ENCODE results near the gene NPR3.

The NPR3 gene

DNA sequence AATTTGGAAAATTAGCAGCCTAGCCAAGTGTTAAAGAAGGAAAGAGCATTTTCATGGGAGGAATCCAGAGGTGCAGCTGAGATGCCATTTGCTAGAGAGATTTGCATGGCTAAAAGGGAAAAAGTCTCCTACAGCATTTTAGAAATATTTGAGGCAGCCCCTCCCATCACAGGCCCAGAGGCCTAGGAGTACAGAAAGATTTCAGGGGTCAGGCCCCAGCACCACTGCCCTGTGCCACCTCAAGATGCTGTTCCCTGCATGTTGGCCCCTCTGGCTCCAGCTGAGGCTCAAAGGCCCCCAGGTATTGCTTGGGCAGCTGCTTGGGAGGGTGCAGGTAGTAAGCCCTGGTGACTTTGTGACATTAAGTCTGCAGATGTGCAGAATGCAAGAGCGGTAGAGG is 26.9 kb upstream of the NPR3 start:
- H3K27ac ChIP-seq (ENCODE audit: low read depth, low read length, poor library complexity, severe bottlenecking) = no peak overlapping the region
- no peaks in the 10 kb centered on the region for H3K36me3 ChIP-seq (ENCODE audit: insufficient read depth, low read length)
- no peaks in the 10 kb centered on the region for H3K9me2 ChIP-seq (ENCODE audit: low read depth, low read length)
- no peak overlapping the region for H2AFZ ChIP-seq (ENCODE audit: low read length)
- TF ChIP-seq EZH2 (IDR thresholded peaks at IDR 0.05; ENCODE audit: borderline replicate concordance, low read length) = no peak
- no peaks in the 10 kb centered on the region for H3K27me3 ChIP-seq (ENCODE audit: insufficient read depth, low read length)
- no peaks in the 10 kb centered on the region for H3K4me1 ChIP-seq (ENCODE audit: insufficient read depth, low read length, severe bottlenecking)
- no peak overlapping the region for H3K9ac ChIP-seq (ENCODE audit: low read length)
- no peaks in the 10 kb centered on the region for H4K20me1 ChIP-seq (ENCODE audit: insufficient read depth, low read length)
- H3F3A ChIP-seq (ENCODE audit: insufficient read depth, low read length) = no peaks in the 10 kb centered on the region
- H3K4me2 ChIP-seq (ENCODE audit: low read length) = no peak overlapping the region
- no peaks in the 10 kb centered on the region for H3K79me2 ChIP-seq (ENCODE audit: insufficient read depth, low read length)
- no peak overlapping the region for H3K4me3 ChIP-seq (ENCODE audit: low read depth, low read length, poor library complexity, severe bottlenecking)
- peaks cover 2% of the 10 kb centered on the region; the same call in 1 of the 2 replicates for H3K9me3 ChIP-seq (ENCODE audit: low read length)

DNA sequence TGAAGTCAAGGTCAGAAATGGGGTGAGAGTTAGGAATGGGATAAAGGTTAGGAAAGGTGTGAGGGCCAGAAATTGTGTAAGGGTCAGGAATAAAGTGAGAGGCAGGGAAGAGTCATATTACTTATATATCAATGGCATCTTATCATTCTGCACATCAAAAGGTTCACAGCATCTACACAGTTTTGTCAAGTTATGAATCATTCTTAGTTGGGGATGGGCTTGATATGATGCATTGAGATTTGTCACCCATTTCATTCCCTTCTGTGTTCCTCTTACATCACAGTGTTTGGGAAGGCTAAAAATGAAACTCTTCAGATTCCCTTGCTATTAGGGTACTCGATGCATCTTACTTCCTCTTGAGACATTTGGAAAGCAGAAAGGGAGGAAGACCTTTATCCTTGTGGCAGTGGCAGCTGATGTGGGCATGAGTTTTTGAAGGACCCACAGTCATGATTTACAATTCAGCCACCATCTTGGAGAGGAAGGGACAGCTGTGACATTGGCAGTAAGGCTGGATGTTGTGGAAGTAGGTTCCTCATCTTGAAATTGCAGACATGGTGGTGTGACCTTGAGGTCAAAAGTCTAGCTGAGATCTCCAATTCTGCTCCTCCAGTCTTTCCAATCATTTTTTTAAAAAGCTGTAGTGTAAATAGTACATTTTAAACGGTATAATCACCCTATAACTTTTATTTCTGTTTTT is 24.2 kb upstream of the NPR3 start:
- no peaks in the 10 kb centered on the region for H4K20me1 ChIP-seq (ENCODE audit: insufficient read depth, low read length)
- H3K4me2 ChIP-seq (ENCODE audit: low read length) = no peak overlapping the region
- H2AFZ ChIP-seq (ENCODE audit: low read length) = no peak overlapping the region
- H3K27ac ChIP-seq (ENCODE audit: low read depth, low read length, poor library complexity, severe bottlenecking) = no peak overlapping the region
- no peaks in the 10 kb centered on the region for H3K36me3 ChIP-seq (ENCODE audit: insufficient read depth, low read length)
- H3F3A ChIP-seq (ENCODE audit: insufficient read depth, low read length) = no peaks in the 10 kb centered on the region
- TF ChIP-seq, protein P1, sequence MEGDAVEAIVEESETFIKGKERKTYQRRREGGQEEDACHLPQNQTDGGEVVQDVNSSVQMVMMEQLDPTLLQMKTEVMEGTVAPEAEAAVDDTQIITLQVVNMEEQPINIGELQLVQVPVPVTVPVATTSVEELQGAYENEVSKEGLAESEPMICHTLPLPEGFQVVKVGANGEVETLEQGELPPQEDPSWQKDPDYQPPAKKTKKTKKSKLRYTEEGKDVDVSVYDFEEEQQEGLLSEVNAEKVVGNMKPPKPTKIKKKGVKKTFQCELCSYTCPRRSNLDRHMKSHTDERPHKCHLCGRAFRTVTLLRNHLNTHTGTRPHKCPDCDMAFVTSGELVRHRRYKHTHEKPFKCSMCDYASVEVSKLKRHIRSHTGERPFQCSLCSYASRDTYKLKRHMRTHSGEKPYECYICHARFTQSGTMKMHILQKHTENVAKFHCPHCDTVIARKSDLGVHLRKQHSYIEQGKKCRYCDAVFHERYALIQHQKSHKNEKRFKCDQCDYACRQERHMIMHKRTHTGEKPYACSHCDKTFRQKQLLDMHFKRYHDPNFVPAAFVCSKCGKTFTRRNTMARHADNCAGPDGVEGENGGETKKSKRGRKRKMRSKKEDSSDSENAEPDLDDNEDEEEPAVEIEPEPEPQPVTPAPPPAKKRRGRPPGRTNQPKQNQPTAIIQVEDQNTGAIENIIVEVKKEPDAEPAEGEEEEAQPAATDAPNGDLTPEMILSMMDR (IDR thresholded peaks at IDR 0.05; ENCODE audit: low read length) = no peak
- TF ChIP-seq EZH2 (IDR thresholded peaks at IDR 0.05; ENCODE audit: borderline replicate concordance, low read length) = no peak
- H3K27me3 ChIP-seq (ENCODE audit: insufficient read depth, low read length) = no peaks in the 10 kb centered on the region
- no peaks in the 10 kb centered on the region for H3K9me2 ChIP-seq (ENCODE audit: low read depth, low read length)
- H3K79me2 ChIP-seq (ENCODE audit: insufficient read depth, low read length) = no peaks in the 10 kb centered on the region
- H3K9ac ChIP-seq (ENCODE audit: low read length) = no peak overlapping the region
- H3K9me3 ChIP-seq (ENCODE audit: low read length) = peaks cover 2% of the 10 kb centered on the region; the same call in 1 of the 2 replicates
- H3K4me1 ChIP-seq (ENCODE audit: insufficient read depth, low read length, severe bottlenecking) = no peaks in the 10 kb centered on the region
- no peak overlapping the region for H3K4me3 ChIP-seq (ENCODE audit: low read depth, low read length, poor library complexity, severe bottlenecking)

DNA sequence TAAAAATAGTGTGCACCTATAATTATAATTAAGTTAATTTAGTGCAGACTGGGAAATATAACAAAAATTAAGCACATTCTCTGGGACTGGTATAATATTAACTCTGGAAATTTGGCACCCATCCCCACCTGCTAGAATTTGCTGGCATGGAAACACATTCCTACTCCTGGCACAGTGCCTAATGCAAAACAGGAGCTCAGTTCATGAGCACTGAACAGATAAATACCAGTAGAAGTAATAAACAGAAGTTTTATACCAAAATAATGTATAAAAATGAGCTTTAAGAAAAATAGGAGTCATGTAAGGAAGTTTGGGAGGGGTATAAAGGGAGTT is 23.7 kb upstream of the NPR3 start:
- Histone ChIP-seq H3K36me3 (ENCODE audit: insufficient read depth, low read length) (no peaks in the 10 kb centered on the region), H3F3A (ENCODE audit: insufficient read depth, low read length) (no peaks in the 10 kb centered on the region), H3K27me3 (ENCODE audit: insufficient read depth, low read length) (no peaks in the 10 kb centered on the region), H2AFZ (ENCODE audit: low read length) (no peak overlapping the region), H3K9me2 (ENCODE audit: low read depth, low read length) (no peaks in the 10 kb centered on the region), H3K4me2 (ENCODE audit: low read length) (no peak overlapping the region), H3K79me2 (ENCODE audit: insufficient read depth, low read length) (no peaks in the 10 kb centered on the region), H3K4me1 (ENCODE audit: insufficient read depth, low read length, severe bottlenecking) (no peaks in the 10 kb centered on the region), H3K4me3 (ENCODE audit: low read depth, low read length, poor library complexity, severe bottlenecking) (no peak overlapping the region), H3K9ac (ENCODE audit: low read length) (no peak overlapping the region), H3K9me3 (ENCODE audit: low read length) (peaks cover 2% of the 10 kb centered on the region; the same call in 1 of the 2 replicates), H3K27ac (ENCODE audit: low read depth, low read length, poor library complexity, severe bottlenecking) (no peak overlapping the region), H4K20me1 (ENCODE audit: insufficient read depth, low read length) (no peaks in the 10 kb centered on the region)
- TF ChIP-seq, protein P1 (IDR thresholded peaks at IDR 0.05; ENCODE audit: low read length) = no peak
- TF ChIP-seq EZH2 (IDR thresholded peaks at IDR 0.05; ENCODE audit: borderline replicate concordance, low read length) = no peak

DNA sequence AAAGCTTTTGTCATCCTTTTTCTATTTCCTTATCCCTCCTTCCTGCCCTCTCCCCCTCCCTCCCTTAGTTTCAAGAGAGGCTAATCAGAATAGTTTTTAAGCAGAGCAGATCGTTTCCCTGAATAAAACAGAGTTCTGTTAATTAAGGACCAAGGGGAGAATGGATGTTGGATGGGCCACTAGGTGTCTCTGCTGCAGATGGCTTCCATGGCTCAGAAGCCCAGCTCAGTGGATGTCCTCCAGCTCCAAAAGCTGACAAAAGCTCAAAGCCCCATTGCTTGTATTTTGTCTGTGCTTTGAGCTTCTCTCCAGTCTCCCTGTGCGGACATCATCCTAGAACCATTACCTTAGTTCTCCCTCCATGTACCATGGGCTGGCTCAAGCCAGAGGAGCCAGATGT is 21.0 kb upstream of the NPR3 start:
- no peak for TF ChIP-seq EZH2 (IDR thresholded peaks at IDR 0.05; ENCODE audit: borderline replicate concordance, low read length)
- TF ChIP-seq, protein P1 (IDR thresholded peaks at IDR 0.05; ENCODE audit: low read length) = peak; percentile 40; the same call in 1 of the 2 replicates

More for the DNA sequence above, 21.0 kb upstream of the NPR3 start:
- H2AFZ ChIP-seq (ENCODE audit: low read length) = no peak overlapping the region
- no peak overlapping the region for H3K9ac ChIP-seq (ENCODE audit: low read length)
- no peaks in the 10 kb centered on the region for H3K79me2 ChIP-seq (ENCODE audit: insufficient read depth, low read length)
- H3K27ac ChIP-seq (ENCODE audit: low read depth, low read length, poor library complexity, severe bottlenecking) = no peak overlapping the region
- H3K36me3 ChIP-seq (ENCODE audit: insufficient read depth, low read length) = no peaks in the 10 kb centered on the region
- no peaks in the 10 kb centered on the region for H3K27me3 ChIP-seq (ENCODE audit: insufficient read depth, low read length)
- H3K9me3 ChIP-seq (ENCODE audit: low read length) = no peaks in the 10 kb centered on the region
- H3K4me3 ChIP-seq (ENCODE audit: low read depth, low read length, poor library complexity, severe bottlenecking) = no peak overlapping the region
- H3F3A ChIP-seq (ENCODE audit: insufficient read depth, low read length) = no peaks in the 10 kb centered on the region
- no peaks in the 10 kb centered on the region for H3K9me2 ChIP-seq (ENCODE audit: low read depth, low read length)
- no peak overlapping the region for H3K4me2 ChIP-seq (ENCODE audit: low read length)
- H4K20me1 ChIP-seq (ENCODE audit: insufficient read depth, low read length) = no peaks in the 10 kb centered on the region
- H3K4me1 ChIP-seq (ENCODE audit: insufficient read depth, low read length, severe bottlenecking) = no peaks in the 10 kb centered on the region

Data from OCI-LY1 (cell line).